Measurements from ENCODE around the gene RPL37A.
A peak's percentile ranks its signal among the peaks of the same experiment; 100 is the strongest.

Gene RPL37A

DNA sequence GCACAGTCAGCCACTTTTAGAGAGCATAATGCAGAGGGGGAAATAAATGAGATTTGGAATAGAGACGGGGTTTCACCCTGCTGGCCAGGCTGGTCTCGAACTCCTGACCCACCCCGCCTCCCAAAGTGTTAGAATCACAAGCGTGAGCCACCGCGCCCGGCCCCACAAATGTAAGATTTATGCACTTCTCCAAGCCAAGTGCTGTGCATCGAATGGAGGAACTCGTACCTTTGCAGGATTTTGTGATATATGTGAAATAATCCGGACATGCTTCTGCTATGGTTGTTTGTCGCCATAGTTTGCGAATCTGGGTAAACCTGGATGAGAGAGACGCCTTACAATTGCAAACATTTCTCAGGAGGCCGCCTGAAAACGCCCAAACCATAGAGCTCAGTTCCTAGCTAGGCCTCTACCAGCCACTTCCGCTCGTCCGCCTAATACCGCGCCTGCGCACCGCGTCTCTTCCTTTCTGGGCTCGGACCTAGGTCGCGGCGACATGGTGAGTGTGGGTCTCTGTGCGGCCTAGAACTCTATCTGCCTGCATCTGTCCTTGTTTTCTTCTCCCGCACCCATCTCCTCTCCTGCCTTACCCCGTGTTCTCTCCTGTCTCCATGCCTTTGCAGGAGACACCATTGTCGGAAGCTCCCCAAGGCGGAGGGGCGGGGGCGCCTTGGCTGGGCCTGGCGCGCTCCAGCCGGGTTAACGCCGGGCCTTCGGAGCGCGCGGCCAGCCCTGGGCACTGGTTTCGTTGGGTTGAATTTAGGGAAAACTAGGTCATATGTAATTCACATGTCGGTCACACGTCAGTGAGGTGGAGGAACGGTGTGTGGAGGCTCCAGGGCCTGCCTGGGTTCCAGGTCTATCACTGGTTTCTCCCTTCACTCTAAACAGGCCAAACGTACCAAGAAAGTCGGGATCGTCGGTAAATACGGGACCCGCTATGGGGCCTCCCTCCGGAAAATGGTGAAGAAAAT lies at the start of gene RPL37A:
Gene RPL37A, plus strand, starts transcription at position 466 of the 974 bp plus-strand sequence. Its CDS starts 31 bp downstream, at position 497.
- DNase-seq: peak; percentile 92 to 96

DNA sequence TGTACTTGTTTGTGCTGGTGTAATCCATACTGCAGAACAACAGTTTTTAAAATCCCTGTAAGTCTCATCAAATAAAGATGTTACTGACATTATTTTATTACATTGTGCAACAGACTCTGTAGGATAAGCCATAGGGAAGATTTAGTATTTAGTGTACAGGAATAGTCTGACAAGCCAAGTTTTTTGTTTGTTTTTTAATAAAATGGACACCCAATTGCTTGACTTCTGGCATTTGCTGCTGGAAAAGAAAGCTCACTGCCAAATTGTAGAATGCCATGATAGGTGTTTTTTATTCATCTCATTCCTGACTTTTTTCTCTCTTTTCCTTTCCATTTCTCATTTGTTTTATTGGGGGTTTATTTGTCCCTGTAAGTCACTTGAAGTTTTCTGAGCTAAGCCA lies 48.3 kb upstream of the RPL37A start:
- DNase-seq: no peak

DNA sequence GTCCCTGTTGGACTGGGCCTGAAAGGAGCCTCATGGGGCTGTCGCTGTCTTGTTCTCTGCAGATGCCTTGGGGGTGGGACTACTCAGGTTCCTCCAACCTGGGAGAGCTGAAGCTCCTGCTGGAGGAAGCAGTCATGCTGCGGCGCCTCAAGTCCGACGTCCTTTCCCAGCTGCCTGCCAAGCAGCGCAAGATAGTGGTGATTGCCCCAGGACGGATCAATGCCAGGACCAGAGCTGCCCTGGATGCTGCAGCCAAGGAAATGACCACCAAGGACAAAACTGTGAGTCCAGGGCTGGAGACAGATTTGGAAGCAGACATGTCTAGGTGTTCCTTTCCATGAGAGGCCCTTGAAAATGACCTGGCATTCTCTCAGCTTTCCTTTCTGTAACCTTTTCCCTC lies 47.9 kb upstream of the RPL37A start:
- DNase-seq: no peak

DNA sequence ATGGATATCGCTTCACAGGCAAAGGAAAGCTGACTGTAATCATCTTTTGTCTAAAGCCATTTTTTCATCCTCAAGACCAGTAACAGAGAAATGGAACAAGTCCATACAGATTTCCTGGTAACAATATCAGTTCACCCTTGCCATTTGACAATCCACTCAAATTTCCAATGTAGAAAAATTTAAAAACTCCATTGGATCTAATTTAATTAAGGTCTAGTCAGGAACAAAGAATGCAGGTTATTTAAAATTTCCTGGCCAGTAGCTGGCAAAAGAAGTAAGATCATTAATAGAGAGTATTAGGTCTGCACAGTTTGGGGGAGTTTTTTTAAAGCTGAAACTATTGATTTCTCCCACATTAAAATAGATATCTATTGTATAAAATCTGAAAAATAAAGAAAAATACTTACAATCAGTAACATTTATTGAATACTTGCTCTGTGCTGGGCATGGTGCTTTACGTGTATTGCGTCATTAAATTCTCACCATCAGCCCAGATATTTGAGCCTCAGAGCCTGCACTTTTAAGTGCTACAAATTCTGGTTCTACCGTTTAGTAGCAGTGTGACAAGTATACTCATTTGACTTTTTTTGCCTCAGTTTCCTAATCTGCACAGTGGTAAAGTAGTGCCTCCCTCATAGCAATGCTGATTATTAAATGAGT lies 44.6 kb upstream of the RPL37A start:
- no peak for DNase-seq

DNA sequence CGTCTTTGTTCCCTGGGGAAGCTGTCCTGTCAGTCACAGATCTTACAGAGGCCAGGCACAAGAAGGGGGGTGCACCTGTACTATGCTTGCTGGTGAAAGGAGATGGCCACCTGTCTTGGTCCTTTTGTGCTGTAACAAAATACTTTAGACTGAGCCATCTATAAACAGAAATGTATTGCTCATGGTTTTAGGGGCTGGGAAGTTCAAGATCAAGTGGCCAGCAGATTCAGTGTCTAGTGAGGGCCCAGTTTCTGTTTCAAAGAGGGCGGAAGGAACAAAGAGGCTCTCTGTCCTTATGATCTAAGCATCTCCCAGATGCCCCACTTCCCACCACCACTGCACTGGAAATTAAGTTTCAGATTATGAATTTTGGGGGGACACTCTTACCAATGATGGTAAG lies 35.5 kb upstream of the RPL37A start:
- DNase-seq: no peak

DNA sequence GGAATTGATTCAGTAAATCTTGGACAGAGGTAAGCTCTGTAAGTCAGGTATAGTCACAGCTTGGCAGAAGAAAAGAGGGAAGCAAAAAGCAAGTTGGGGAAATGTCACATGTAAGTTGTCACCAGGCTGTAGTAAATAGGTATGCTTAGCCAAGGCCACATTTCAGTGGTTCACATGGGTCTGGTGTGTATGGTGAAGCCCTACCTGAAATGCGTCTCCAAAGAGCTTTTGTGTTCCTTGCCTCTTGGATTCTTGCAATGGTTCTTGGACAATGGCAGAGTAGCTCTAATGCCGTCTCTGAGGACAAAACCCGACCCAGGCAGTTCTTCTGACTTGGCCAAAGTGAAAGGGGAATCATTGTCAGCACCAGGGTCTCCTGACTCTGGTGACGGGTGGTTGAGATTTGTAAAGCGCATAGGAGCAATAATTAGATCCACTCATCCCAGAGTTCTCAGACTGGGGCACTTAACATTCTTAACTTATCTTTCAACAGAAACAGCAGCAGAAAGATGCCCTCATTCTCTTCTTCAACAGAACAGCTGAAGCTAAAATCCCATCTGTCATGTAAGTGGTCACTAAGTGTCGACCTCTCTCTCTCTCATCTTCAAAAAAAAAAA lies 34.4 kb upstream of the RPL37A start:
- no peak for DNase-seq

DNA sequence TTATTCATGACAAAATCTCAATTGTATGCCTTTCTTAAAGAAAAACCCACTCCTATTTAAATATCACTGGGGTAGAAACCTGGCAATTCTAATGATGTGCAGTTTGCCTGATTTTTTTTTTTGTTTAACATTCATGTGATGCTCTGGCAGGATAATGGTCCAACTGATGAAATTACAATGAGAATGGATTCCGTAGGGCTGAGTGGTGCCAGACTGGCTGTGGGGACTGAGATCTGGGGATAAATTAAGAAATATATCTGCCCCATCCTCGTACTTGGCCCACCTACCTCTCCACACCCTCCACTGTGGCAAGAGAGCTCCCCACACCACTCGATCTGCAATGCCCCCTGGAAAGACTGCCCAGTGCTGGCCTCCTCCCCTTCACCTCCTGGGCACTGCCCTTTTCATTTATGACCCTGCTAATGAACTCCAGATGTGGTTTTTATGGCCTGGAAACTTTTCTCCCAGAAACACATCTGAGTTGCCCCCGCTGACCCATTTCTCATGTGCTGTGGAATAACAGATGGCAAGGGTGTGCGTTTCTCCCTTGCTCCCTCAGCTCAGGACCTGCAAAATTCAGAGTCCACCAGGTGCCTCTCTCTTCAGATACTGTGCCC lies 33.0 kb upstream of the RPL37A start:
- DNase-seq: no peak

DNA sequence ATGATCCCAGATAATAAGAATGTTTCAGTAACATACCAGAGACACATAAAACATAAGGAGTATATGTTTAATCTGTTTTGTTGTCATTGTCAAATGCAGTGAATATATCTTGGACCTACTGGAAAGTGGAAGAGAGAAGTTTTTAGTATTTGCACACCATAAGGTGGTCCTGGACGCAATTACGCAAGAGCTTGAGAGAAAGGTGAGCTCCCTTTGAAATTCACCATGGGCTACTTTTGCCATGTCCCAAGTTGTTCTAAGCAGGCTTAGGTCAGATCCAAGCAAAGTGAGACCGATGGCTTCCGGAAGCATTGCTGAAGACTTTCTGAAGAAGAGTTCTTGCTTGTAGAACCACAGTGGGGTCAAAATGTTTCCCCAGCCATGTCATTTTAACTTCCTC lies 30.8 kb upstream of the RPL37A start:
- DNase-seq: no peak

DNA sequence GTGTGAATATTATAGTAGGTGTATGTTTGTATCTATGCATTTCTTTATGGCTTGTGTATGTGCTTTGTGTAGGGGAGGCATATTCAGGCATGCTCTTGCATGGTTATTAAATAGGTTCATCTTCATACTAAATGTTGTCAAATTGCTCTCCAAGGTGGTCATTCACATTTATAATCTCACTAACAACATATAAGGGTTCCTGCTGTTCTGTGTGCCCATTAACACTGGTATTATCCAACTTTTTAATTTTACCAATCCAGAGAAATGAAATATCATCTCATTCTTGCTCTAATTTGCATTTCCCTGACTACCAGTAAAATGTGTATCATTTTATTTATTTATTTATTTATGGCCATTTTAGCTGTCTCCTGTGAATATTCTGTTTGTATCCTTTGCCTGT lies 29.0 kb upstream of the RPL37A start:
- DNase-seq: no peak

DNA sequence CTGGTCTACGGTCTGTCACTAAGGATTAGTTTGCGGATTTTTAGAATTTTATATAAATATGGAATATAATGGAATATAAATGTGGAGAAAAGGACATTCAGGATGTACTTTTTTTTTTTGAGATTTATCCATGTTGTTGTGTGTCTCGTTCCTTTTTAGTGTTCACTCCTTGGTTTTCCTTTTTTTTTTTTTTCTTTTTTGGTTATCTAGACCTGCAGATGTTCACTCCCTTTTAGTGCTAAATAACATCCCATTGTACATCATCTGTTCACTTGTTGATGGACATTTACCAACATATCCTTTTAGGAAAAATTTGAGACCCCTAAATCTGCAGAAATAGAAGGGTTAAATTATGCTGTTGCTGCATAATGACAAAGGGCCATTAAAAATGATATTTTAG lies 25.5 kb upstream of the RPL37A start:
- DNase-seq: no peak

DNA sequence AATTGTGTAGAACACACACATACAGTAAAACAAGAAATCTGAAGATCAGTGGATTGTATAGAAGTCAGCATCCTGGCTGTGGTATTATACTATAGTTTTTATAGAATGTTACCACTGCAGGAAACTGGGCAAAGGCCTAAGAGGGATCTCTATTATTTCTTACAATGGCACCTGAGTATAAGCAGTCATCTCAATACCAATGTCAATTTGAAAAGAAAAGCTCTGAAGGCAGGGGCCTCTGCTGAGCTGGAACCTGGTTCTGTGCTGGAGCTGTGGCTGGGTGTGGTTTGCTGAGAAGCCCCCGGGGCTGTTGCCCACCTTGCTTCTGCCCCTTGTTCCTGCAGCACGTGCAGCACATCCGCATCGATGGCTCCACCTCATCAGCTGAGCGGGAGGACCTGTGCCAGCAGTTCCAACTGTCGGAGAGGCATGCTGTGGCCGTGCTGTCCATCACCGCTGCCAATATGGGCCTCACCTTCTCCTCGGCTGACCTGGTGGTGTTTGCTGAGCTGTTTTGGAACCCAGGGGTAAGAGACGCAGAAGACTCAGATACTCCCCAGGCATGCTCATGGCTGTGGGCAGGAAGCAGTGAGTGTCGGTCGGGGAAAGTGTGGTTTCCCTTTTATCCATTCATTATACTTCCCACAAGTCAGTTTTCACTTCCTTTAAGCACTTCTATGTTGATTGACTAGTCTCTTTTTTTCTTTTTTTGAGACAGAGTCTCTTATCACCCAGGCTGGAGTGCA lies 23.5 kb upstream of the RPL37A start:
- no peak for DNase-seq

DNA sequence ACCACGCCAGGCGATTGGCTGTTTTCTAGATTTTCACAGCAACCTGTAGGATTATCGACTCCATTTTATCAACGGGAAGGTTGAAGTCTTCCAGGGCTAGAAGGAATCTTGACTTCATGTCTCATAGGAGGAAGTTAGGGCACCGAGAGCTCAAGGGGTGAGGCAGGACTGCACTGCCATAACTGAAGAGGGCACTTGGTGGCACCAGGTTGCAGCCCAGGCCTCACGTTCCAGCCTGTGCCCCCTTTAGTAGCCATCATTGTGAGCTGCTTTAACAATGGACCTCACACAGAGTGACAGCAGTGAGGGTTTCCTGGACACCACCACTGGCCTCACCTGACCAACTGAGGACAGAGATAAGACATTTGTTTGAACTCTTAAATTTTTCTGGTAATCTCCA lies 22.9 kb upstream of the RPL37A start:
- DNase-seq: no peak

DNA sequence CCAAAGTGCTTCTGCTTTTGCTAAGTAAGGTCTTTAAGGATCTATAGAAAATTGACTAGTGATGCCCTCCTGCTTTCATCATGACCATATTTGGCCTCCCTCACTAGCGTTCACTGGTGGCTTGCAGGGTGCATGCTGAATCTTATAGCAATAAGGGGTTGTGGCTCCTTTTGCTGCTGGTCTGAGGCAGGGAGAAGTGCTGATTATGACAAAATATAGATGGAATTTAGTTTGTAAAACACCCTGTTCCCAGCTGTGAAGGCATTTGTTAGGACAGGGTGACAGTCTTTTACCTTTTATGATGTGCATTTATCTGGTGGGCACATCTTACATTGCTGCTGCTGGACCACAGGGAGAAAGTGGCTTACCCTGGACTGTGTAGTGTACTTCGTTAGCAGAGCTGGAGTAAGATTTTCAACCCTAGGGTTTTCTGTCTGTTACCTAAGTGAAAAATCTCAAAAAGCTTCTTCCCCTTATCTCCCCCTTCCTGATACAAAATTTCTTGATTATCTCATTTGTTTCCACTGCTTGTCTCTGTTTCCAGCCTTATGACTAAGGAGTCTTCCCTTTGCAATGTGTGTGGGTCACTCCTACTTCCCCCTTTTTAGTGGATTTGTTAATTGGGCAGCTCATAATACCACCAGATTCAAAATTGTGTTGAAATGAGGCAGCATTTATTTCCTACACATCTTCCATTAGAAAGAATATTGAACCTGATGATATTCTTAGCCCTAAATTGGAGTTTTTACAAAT lies 21.2 kb upstream of the RPL37A start:
- DNase-seq: no peak

DNA sequence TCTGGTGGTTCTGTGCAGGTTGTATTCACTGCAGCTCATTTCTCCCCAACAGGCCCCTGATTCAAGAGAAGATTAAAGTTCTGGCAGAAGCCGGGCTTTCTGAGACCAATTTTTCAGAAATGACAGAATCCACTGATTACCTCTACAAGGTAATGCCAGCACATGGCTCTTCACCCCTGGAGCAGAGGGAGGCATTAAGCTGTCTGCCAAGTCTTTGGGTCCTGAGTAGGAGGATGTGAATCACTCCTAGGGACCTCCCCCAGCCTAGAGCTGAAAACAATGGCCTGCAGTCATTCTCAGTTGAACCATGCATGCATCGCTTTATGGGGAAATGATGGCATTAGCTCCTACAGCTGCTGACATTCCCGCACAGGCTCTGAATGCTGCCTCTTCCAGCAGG lies 20.5 kb upstream of the RPL37A start:
- DNase-seq: no peak

DNA sequence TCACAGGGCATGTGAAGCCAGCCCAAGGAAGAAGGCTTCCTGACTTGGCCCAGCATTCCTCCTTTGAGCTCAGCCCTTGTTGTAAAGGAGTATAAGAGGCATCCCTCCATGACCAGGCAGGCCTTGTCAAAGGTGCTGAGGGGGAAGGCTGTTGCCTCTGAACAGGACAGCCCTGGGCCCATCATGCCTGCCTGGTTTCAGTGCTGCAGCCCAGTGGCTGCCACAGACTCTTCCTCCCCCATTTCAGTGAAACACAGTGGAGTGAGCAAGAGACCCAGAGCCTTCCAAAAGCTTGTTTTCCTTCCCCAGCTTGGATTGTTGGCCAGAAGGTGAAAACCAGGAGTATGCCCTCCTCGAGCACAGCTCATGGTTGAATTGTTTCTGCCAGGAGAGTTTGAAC lies 19.9 kb upstream of the RPL37A start:
- no peak for DNase-seq

DNA sequence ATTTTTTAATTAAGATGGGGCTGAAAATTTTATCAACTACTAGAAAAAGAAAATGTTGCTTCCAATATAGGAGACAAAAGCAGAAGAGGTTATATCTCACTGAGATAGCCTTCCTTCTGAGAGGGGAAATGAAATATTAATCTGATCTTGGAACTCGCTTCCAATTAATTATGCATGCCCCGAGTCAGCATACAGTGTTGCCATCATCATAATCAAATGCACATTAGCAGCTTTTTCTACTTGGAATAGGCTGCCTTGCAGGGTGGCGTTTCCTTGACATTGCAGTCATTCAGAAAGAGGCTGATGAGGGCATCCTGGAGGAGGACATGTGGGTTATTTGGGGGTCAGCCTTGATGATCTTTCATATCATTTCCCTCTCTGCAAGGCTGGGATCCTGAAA lies 18.4 kb upstream of the RPL37A start:
- no peak for DNase-seq

DNA sequence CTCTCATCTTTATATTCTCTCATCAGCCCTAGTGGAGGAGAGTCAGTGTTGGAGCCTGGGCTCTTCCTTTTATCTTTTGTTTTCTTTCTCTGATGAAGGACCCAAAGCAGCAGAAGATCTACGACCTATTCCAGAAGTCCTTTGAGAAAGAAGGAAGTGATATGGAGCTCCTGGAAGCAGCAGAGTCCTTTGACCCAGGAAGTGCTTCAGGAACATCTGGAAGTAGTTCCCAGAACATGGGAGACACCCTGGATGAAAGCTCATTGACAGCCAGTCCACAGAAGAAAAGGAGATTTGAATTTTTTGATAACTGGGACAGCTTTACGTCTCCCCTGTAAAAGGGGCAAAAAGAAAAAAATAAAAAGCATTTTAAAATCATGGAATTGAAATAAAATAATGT lies 16.0 kb upstream of the RPL37A start:
- DNase-seq: no peak

DNA sequence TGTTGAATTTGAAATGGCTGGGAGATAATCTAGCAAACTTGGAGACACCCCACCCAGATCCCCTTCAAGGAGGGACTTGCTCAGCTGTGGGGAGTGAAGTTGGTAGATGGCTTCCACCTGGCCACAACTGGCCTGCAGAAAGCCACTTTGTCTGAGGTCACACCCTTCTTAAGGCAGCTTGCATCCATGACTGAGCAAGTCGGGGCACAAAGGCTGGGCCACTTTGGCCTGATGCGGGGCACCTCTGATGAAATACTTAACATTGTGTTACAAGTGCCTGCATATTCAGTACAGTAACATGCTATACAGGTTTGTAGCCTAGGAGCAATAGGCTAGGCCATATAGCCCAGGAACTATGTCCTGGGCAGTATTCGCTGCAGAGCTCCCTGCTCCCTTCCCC lies 13.4 kb upstream of the RPL37A start:
- DNase-seq: no peak

DNA sequence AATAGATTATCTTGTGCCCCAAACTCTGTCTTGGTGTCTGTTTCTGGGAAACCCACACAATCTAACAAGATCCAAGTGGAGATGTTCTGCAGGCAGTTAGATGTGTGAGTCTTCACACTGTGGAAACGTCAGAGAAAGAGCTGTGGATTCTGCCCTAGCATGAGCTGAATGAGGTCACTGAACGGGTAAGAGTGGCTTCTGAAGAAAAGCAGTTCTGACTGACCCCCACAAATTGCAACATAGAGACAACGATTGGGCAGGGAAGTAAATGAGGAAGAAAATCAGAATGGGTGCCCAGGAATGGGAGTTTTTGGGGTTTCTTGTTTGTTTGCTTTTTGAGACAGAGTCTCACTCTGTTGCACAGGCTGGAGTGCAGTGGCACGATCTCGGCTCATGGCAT lies 12.9 kb upstream of the RPL37A start:
- no peak for DNase-seq

DNA sequence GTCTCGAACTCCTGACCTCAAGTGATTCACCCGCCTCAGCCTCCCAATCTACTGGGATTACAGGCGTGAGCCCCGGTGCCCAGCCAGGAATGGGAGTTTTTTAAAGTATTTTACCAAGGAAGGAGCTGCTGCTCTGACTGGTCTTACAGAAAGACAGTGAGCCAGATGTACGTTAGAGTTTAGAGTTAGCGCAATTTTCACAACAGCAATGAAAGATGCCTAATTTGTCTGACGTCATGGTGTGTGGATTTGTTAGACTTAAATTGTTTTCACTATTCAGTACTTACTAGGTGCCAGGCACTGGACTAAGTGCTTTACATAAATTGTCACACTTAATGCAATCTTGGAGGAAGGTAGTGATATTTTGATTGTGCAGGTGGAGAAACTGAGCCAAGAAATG lies 12.4 kb upstream of the RPL37A start:
- no peak for DNase-seq

DNA sequence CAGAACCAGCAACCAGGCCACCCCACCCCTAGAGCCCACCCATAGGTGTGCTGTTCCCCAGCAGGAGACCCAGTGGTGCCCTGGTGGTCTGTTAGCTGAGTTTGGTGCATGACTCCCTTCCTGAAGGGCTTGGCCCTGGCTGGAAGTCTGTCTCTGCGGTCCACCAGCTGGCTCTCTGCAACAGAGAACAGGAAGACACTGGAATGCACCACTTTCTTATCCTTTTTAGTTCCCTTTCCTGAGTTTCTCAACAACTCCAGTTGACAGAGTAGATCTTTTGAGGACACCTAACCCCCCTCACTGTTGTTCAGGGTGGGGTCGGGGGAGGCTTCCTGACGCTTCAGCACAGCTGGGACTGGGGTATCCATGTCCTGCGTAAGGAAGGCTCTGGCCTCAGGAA lies 11.9 kb upstream of the RPL37A start:
- DNase-seq: no peak

DNA sequence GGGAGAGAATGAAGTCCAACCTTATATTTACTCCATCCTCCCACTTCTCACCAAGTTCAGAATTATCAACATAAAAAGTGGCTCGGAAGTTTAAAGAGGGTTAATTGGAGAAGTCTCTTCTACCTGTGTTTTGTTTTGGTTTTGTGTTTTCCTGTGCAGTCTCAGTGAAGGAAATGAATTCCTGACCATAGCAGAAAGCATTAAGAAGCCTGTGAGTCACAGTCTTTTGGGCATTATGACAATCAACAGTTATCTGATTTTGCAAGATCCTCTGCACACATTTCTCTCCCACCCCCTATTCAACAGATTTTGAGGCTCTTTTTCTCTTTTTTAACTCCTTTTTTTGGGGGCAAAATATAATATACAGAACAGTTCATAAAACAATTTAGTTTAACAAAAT lies 8.6 kb upstream of the RPL37A start:
- DNase-seq: no peak
